HEK293T (cell line): ENCODE measurements around the gene XKR7.

Experiments
- ARNT ChIP-seq: fragments of 450-650 bp; IDR thresholded peaks from 2 replicates; pipeline ENCODE4 v1.6.1; 2017; ENCODE audit warnings: mild to moderate bottlenecking
- BHLHE40 ChIP-seq: fragments of 450-650 bp; IDR thresholded peaks from 2 replicates; pipeline ENCODE4 v1.6.1; 2016; ENCODE audit warnings: mild to moderate bottlenecking, moderate library complexity, borderline replicate concordance
- FOXA1 ChIP-seq: fragments of 450-650 bp; IDR thresholded peaks from 2 replicates; pipeline ENCODE4 v1.6.1; 2016; ENCODE audit warnings: mild to moderate bottlenecking
- FOXK2 ChIP-seq: fragments of 450-650 bp; IDR thresholded peaks from 2 replicates; pipeline ENCODE4 v1.6.1; 2016; ENCODE audit warnings: mild to moderate bottlenecking
- FOXM1 ChIP-seq: fragments of 450-650 bp; IDR thresholded peaks from 2 replicates; pipeline ENCODE4 v1.6.1; 2017; ENCODE audit warnings: mild to moderate bottlenecking, borderline replicate concordance
- HDGF ChIP-seq: fragments of 450-650 bp; IDR thresholded peaks from 2 replicates; pipeline ENCODE4 v1.6.1; 2017; ENCODE audit warnings: antibody characterized with exemption, borderline replicate concordance
- LEF1 ChIP-seq: fragments of 450-650 bp; IDR thresholded peaks from 2 replicates; pipeline ENCODE4 v1.6.1; 2017; ENCODE audit warnings: mild to moderate bottlenecking, borderline replicate concordance
- SP1 ChIP-seq: fragments of 450-650 bp; IDR thresholded peaks from 2 replicates; pipeline ENCODE4 v1.6.1; 2017
- SUZ12 ChIP-seq: fragments of 450-650 bp; IDR thresholded peaks from 2 replicates; pipeline ENCODE4 v1.6.1; 2016; ENCODE audit warnings: mild to moderate bottlenecking
- TARDBP ChIP-seq: fragments of 450-650 bp; IDR thresholded peaks from 2 replicates; pipeline ENCODE4 v1.6.1; 2016
- ZNF384 ChIP-seq: fragments of 450-650 bp; IDR thresholded peaks from 2 replicates; pipeline ENCODE4 v1.6.1; 2016

GRCh38 chr20:32019563-32020463 lies 51.9 kb downstream of the XKR7 start:
- TF ChIP-seq SUZ12 (no peak), FOXK2 (no peak), SP1 (no peak), ZNF384 (no peak), LEF1 (no peak), FOXA1 (no peak), HDGF (no peak), TARDBP (no peak), FOXM1 (no peak), BHLHE40 (no peak), ARNT (no peak)
